HEK293 (cell line): ENCODE results near the gene THSD4.

ENCODE experiments used
- CTCF ChIP-seq: fragments of 450-650 bp; formaldehyde crosslinking; IDR thresholded peaks from 2 replicates; pipeline ENCODE4 v1.5.1; 2016; ENCODE audit warnings: missing biosample characterization, missing genetic modification characterization
- PBX3 ChIP-seq: sonication (generic); formaldehyde crosslinking; IDR thresholded peaks from 2 replicates; pipeline ENCODE4 v1.8.1; 2022; ENCODE audit warnings: mild to moderate bottlenecking, moderate library complexity, missing genetic modification reagents
- SETDB1 ChIP-seq: IDR thresholded peaks from one replicate; pipeline ENCODE4 v1.6.1; 2017; ENCODE audit warnings: mild to moderate bottlenecking, low read length, moderate library complexity, mixed read lengths; ENCODE audit not compliant: insufficient read length
- ZNF114 ChIP-seq: fragments of 450-650 bp; formaldehyde crosslinking; IDR thresholded peaks from 2 replicates; pipeline ENCODE4 v1.5.0; 2017; ENCODE audit warnings: missing biosample characterization, missing genetic modification characterization
- ZNF280D ChIP-seq: fragments of 450-650 bp; formaldehyde crosslinking; IDR thresholded peaks from 2 replicates; pipeline ENCODE4 v1.5.1; 2016; ENCODE audit warnings: missing biosample characterization, missing genetic modification characterization
- ZNF530 ChIP-seq: fragments of 450-650 bp; formaldehyde crosslinking; IDR thresholded peaks from 2 replicates; pipeline ENCODE4 v1.5.1; 2016; ENCODE audit warnings: low read depth, missing biosample characterization, missing genetic modification characterization
- ZNF555 ChIP-seq: fragments of 450-650 bp; formaldehyde crosslinking; conservative IDR thresholded peaks from 2 replicates; pipeline ENCODE4 v1.5.1; 2017; ENCODE audit warnings: missing biosample characterization, mild to moderate bottlenecking, missing genetic modification characterization, inconsistent platforms

- TF ChIP-seq ZNF555 (tag by site-specific recombination) (no peak), CTCF (tag by site-specific recombination) (no peak), ZNF280D (no peak), ZNF530 (no peak), PBX3 (CRISPR knock-in tag) (no peak), SETDB1 (no peak), ZNF114 (tag by site-specific recombination) (no peak)
Measured at GRCh38 chr15:71373917-71374316, 258.6 kb downstream of the THSD4 start.
